Activated CD8-positive, alpha-beta T cell treated with anti-CD3 and anti-CD28 coated beads, Interleukin-2, amount 10 ng/mL, durations not matched to agents 7 days and 5 days (primary cell): Measurements from ENCODE around the gene BAIAP2L2. TPM values are rescaled to one million over a fixed set of nuclear protein-coding genes. Genes with fewer than 3 reads are reported as not detected.
"Not testable (repeated sequence)": the region's sequence is repeated elsewhere in the genome, so short reads cannot be mapped to it uniquely, and the experiment has no call there.

Experiments used
- ATAC-seq: fragments of 150-1000 bp; cut with Tn5 transposase; one replicate; pipeline ENCODE4 v1.10.0; 2021; ENCODE audit warnings: moderate library complexity
- CTCF ChIA-PET: fragments of 350-600 bp; sonication (Branson Sonifier 250); formaldehyde crosslinking; loops from one replicate; lab custom pipeline; 2021; ENCODE audit warnings: antibody characterized with exemption; lab: Charles Lee
- POLR2A ChIA-PET: fragments of 350-600 bp; sonication (Branson Sonifier 250); formaldehyde crosslinking; loops from one replicate; lab custom pipeline; 2021; ENCODE audit warnings: antibody characterized with exemption; lab: Charles Lee
- DNase-seq: peaks from one replicate; pipeline ENCODE4 v3.0.0-alpha.2; 2020
- H3K27ac Mint-ChIP-seq: one replicate; pipeline ENCODE4 v1.8.0; 2021; ENCODE audit warnings: mild to moderate bottlenecking, mixed read lengths
- H3K27me3 Mint-ChIP-seq: one replicate; pipeline ENCODE4 v1.8.0; 2021; ENCODE audit warnings: low read depth, mixed read lengths
- H3K36me3 Mint-ChIP-seq: one replicate; pipeline ENCODE4 v1.8.0; 2021; ENCODE audit warnings: low read depth, mixed read lengths
- H3K4me1 Mint-ChIP-seq: one replicate; pipeline ENCODE4 v1.8.0; 2021; ENCODE audit warnings: low read depth, mixed read lengths
- H3K4me3 Mint-ChIP-seq: one replicate; pipeline ENCODE4 v1.8.0; 2021; ENCODE audit warnings: mild to moderate bottlenecking, mixed read lengths
- H3K9me3 Mint-ChIP-seq: one replicate; pipeline ENCODE4 v1.8.0; 2022; ENCODE audit warnings: mixed read lengths; ENCODE audit not compliant: insufficient read depth
- total RNA-seq, 2 experiments: library from RNA; stranded (reverse); gene quantifications; one replicate each; pipeline ENCODE4 v1.2.3, GENCODE V29; 2021

The BAIAP2L2 gene
- total RNA-seq, 2 experiments from 2014 or later: 0.47 to 0.58 TPM

DNA sequence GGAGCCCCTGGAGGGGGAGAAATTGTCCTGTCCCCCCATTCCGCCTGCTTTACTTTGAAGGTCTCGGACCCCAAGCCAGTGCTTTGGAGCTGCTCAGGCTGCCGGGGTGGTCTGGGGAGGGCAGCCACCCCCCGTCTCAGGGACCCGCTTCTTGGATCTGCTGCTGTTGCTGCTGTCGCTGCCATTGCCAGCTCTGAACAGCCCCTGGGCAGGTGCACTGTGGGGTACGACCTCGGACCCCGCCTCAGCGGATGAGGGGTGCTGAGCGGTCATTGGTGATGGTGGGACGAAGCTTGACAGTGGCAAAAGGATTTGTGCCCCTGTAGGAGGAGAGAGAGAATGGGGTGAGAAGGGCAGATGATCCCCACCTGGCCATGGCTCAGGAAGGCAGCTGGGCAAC lies 25.4 kb downstream of the BAIAP2L2 start:
- Mint-ChIP-seq H3K4me3 (no peak overlapping the region), H3K9me3 (no peaks in the 10 kb centered on the region), H3K36me3 (no peaks in the 10 kb centered on the region), H3K27ac (no peak overlapping the region), H3K27me3 (peaks cover 17% of the 10 kb centered on the region), H3K4me1 (no peaks in the 10 kb centered on the region)
- CTCF ChIA-PET: no interaction called here
- no peak for ATAC-seq
- POLR2A ChIA-PET: no interaction called here
- no peak for DNase-seq

DNA sequence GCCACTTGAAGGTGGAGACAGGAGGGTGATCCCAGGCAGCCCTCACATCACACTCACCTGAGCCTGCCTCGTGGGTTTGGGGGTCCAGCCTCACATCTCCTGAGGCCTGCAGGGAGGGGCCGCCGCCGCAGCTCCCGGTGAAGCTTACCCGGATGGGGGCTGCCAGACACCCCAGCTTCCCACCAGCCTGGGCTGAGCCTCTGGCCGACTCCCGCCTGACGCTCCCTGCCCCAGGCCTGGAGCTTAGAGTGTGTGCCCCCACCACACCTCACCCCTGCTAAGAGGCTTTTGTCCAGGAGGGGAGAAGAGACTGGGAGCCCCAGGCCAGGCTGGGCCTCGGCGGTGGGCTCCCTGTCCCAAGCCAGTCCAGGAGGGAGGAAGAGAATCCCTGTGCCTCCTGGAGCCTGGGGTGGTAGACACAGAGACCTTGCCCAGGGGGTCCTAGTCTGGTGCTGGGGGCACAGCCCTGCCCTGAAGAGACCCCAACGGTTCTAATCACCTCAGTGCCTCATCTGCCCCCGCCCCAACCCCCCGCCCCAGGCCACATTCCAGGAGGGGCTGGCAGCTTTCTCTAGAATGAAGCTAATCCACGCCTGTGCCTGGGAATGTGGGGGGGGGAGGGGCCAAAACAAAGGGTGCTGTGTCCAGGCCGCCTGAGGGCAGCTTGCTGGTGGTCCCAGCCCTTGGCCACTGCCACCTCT lies 26.4 kb downstream of the BAIAP2L2 start, which contains the start of gene SLC16A8:
SLC16A8 (minus strand) TSS at position 254 of the 701 bp plus-strand sequence. CDS start 1,311 bp downstream, outside the sequence.
- Mint-ChIP-seq H3K36me3 (no peaks in the 10 kb centered on the region), H3K27ac (no peak within 1 kb of the TSS), H3K4me1 (no peaks in the 10 kb centered on the region), H3K9me3 (no peaks in the 10 kb centered on the region), H3K27me3 (peaks cover 20% of the 10 kb centered on the region), H3K4me3 (no peak within 1 kb of the TSS)
- ChIA-PET POLR2A (no interaction called here), CTCF (interaction anchor here (1.1 kb wide), 1 partner anchor 32 kb away, joined by 5 read pairs; no protein-coding TSS in a partner anchor)
- no peak for ATAC-seq
- no peak for DNase-seq

DNA sequence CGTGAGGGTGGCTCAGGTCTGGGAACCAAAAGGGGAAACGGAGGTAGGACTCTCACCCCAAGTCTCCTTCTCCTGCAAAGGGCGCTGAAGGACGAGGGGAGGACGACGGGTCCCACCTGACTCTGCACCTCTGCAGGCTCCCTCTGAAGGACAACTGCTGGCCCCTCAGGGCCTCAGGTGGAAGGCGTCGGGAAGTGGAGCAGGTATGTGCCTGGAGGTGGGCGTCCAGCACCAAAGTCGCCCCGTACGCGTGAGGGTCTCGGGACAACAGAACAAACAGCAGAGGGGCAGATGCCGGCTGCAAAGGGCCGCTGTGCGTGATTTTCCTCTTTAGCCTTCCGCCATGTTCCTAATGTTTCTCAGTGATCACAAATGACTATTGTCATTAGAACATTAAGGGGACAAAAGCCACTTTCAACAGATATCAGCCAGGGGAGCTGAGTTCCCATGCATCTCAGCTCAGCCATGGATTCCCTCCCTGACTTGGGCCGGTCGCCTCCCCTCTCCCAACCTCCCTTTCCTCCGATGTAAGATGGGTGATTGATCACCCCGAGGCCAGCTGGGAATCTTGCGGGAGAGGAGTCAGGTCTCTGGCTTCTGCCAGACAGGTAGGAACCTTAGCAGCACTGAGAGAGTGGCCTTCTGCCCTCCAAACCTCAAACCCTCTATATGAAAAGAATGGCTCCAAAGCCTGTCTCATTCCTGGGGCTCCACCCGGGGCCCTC lies 27.3 kb downstream of the BAIAP2L2 start:
- no peaks in the 10 kb centered on the region for H3K36me3 Mint-ChIP-seq
- DNase-seq (no peak), ATAC-seq (no peak)
- peaks cover 20% of the 10 kb centered on the region for H3K27me3 Mint-ChIP-seq
- no peak overlapping the region for H3K27ac Mint-ChIP-seq
- H3K4me3 Mint-ChIP-seq: no peak overlapping the region
- ChIA-PET CTCF (interaction anchor here (1.1 kb wide), 1 partner anchor 31 kb away, joined by 5 read pairs; no protein-coding TSS in a partner anchor), POLR2A (no interaction called here)
- no peaks in the 10 kb centered on the region for H3K9me3 Mint-ChIP-seq
- no peaks in the 10 kb centered on the region for H3K4me1 Mint-ChIP-seq

DNA sequence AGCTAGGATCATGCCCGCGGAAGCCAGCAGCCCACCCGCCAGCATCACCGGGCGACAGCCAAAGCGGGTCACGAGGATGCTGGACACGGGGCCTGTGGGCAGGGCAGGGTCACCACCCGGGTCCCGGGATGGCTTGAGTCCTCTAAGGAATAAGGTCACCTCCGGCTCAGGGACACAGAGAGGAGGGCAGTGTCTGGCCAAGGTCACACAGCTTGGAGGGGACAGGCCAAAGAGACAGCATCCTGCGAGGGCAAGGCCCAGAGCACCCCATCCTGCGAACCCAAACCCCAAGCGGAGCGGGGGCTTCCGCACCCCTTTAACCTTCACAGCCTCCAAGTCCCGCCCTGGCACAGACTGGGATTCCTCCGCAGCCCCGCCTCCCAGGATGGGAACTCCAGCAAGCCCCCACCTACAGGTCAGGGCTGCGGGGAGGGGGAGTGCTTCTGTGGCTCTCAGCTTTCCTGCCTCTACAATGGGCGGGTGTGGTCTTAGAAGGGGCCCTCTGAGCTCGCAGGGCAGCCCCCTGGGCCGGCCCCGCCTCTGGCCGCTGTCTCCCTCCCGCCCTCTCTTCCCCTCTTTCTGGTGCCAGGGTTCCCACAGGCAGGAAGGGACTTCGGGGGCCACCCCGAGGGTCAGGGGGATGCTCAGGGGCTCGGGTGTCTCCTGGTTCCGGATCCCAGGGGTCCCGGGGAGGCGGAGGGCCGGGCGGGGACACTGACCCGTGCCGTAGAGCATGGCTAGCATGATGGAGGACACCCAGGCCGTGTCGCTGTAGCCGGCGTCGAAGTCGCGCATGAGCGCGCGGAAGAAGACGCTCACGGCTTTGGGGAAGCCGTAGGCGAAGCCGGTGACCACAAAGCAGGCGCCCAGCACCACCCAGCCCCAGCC lies 28.3 kb downstream of the BAIAP2L2 start:
- H3K4me3 Mint-ChIP-seq: no peak overlapping the region
- no peaks in the 10 kb centered on the region for H3K4me1 Mint-ChIP-seq
- POLR2A ChIA-PET: no interaction called here
- no peak overlapping the region for H3K27ac Mint-ChIP-seq
- no peaks in the 10 kb centered on the region for H3K9me3 Mint-ChIP-seq
- H3K36me3 Mint-ChIP-seq: no peaks in the 10 kb centered on the region
- peaks cover 18% of the 10 kb centered on the region for H3K27me3 Mint-ChIP-seq
- no peak for DNase-seq
- CTCF ChIA-PET: no interaction called here
- no peak for ATAC-seq

DNA sequence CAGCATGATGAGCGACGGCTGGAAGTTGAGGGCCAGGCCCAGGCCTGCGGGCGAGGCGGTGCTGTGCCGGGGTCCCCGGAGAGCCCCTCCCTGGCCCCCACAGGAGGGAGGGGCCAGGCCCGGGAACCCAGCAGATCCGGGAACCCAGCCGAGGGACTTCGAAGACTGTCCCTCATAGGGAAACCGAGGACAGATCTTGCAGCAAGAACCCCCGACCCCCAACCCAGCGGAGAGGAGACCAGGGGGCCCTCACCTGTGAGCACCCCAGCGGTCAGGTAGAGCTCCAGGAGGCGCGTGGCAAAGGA lies 28.9 kb downstream of the BAIAP2L2 start:
- H3K27me3 Mint-ChIP-seq: peaks cover 18% of the 10 kb centered on the region
- no peaks in the 10 kb centered on the region for H3K36me3 Mint-ChIP-seq
- H3K4me3 Mint-ChIP-seq: no peak overlapping the region
- CTCF ChIA-PET: no interaction called here
- no peak for DNase-seq
- H3K27ac Mint-ChIP-seq: no peak overlapping the region
- no peaks in the 10 kb centered on the region for H3K9me3 Mint-ChIP-seq
- ATAC-seq: no peak
- POLR2A ChIA-PET: no interaction called here
- no peaks in the 10 kb centered on the region for H3K4me1 Mint-ChIP-seq

DNA sequence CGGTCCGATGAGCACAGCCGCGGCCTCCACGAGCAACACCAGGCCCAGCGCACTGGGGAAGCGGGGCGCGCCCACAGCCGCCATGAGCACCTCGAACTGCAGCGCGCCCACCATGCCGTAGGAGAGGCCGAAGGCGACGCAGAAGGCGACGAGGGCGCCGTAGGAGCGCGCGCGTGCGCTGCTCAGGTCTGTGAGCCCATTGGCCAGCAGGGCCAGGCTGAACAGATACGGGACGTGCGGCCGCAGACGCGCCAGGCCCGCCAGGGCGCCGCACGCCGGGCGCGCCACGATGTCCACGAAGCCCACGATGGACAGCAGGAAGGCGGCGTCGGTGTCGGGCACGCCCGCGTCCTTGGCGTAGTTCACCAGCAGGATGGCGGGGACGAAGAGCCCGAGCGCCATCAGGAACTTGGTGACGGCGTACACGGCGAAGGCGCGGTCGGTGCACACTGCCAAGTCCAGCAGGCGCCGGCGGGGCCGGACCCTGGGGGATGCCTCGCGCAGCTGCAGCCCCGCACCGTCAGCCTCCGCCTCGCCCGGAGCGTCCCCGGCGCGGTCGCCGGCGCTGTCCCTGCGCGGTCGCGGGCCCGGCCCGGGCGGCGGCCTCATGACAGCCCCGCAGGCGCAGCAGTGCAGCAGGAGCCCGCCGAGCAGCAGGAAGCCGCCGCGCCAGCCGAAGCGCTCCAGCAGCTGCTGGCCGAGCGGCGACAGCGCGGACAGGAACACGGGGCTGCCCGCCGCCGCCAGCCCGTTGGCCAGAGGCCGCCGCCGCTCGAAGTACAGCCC lies 29.4 kb downstream of the BAIAP2L2 start:
- Mint-ChIP-seq H3K9me3 (no peaks in the 10 kb centered on the region), H3K27me3 (peaks cover 18% of the 10 kb centered on the region), H3K4me1 (no peaks in the 10 kb centered on the region), H3K27ac (no peak overlapping the region), H3K4me3 (no peak overlapping the region), H3K36me3 (no peaks in the 10 kb centered on the region)
- ATAC-seq (peak; percentile 47), DNase-seq (no peak)
- ChIA-PET POLR2A (no interaction called here), CTCF (no interaction called here)

DNA sequence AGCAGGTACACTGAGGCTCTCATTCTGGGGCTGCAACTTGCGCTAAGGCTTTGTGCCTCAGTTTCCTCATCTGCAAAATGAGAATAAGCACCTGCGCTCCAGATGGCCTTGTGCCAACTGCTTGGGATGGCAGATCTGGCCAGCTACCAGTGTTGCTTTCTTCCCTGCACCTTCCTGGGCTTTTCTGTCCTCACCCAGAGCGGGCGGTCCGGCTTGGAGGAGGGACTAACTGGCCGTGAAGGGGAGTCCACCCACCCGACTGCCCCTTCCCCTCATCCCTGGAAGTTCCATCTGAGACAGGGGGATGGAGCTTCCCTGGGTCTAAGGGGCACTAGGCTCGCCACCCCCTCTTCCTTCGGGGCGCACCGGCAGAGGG lies 30.0 kb downstream of the BAIAP2L2 start:
- Mint-ChIP-seq H3K27me3 (peaks cover 18% of the 10 kb centered on the region), H3K4me3 (no peak overlapping the region), H3K27ac (no peak overlapping the region), H3K9me3 (no peaks in the 10 kb centered on the region), H3K36me3 (no peaks in the 10 kb centered on the region), H3K4me1 (no peaks in the 10 kb centered on the region)
- ATAC-seq: no peak
- DNase-seq: no peak
- ChIA-PET CTCF (no interaction called here), POLR2A (no interaction called here)

DNA sequence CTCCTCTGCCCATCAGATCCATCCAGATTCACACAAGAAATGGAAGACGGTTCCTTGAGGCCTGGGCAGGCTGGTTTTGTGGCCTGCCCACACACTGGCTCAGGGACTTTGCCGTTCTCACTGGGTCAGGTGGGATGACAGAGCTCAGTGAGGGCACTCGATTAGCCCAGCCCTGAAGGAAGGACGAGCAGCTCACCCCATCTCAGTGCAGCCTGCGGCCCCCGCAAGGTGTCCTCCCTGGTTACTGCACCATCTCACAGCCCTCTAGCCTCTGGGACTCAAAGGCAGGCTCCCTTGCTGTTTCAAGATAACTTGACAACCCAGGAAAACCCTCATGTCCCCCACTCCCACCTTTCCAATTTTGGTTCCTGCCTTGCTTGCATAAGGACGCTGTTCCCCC lies 30.7 kb downstream of the BAIAP2L2 start:
- H3K27ac Mint-ChIP-seq: no peak overlapping the region
- no peaks in the 10 kb centered on the region for H3K9me3 Mint-ChIP-seq
- H3K4me1 Mint-ChIP-seq: no peaks in the 10 kb centered on the region
- no peak for ATAC-seq
- no peak overlapping the region for H3K4me3 Mint-ChIP-seq
- DNase-seq: no peak
- CTCF ChIA-PET: no interaction called here
- H3K27me3 Mint-ChIP-seq: peaks cover 18% of the 10 kb centered on the region
- POLR2A ChIA-PET: no interaction called here
- no peaks in the 10 kb centered on the region for H3K36me3 Mint-ChIP-seq

DNA sequence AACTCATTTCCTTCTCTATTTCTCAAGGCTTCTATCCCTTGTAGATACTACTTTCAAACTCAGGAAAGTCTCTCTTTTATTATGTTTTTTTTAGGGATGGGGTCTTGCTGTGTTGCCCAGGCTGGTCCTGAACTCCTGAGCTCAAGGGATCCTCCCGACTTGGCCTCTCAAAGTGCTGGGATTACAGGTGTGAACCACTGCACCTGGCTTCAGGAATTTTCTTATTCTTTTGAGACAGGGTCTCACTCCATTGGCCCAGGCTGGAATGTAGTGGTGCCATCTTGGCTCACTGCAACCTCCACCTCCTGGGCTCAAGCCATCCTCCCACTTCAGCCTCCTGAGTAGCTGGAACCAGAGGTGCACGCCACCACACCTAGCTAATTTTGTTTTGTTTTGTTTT lies 31.3 kb downstream of the BAIAP2L2 start:
- H3K4me3 Mint-ChIP-seq, DNase-seq, H3K4me1 Mint-ChIP-seq, ATAC-seq, H3K36me3 Mint-ChIP-seq, POLR2A ChIA-PET, CTCF ChIA-PET, H3K27ac Mint-ChIP-seq, H3K9me3 Mint-ChIP-seq: not testable (repeated sequence)
- H3K27me3 Mint-ChIP-seq: peaks cover 18% of the 10 kb centered on the region

DNA sequence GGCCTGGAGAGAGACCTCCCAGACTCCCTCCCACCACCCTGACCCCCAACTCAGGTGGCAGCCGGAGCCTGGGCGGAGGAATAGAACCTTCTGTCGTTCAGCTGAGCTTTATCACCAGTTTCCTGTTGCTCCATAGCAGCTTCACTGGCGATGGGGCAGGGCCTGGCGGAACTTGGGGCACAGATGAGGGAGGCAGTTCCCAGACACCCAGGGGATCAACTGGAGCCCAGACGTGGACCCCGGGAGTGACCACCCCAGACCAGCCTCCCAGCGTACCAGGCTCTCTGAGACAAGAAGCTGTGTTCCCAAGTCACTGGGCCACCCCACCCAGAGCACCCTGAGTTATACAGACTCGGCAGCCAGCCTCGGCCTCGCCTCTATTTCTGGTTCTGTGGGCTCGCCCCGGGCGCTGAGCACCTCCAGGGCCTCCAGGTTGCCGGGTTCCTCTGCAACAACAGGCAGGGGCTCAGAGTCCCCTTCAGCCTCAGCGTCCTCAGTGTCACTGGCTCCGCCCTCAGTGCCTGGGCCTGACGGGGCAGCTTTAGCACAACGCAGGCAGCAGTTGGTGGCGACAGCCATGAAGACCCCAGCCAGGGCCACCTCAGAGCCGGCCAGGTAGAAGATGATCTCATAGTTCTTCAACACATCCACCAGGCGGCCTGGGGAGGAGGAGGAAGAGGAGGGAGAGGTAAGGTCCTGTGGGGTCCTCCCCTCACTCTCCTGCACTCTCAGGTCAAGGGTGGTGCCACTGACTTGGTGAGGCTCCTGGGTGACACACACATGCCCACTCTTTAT lies 32.2 kb downstream of the BAIAP2L2 start:
- Mint-ChIP-seq H3K36me3 (peaks cover 2% of the 10 kb centered on the region), H3K9me3 (no peaks in the 10 kb centered on the region), H3K4me1 (no peaks in the 10 kb centered on the region), H3K4me3 (no peak overlapping the region), H3K27ac (no peak overlapping the region), H3K27me3 (peaks cover 18% of the 10 kb centered on the region)
- ATAC-seq (no peak), DNase-seq (no peak)
- CTCF ChIA-PET: no interaction called here
- POLR2A ChIA-PET: interaction anchor here (0.6 kb wide), 1 partner anchor 77 kb away, joined by 3 read pairs; no protein-coding TSS in a partner anchor

DNA sequence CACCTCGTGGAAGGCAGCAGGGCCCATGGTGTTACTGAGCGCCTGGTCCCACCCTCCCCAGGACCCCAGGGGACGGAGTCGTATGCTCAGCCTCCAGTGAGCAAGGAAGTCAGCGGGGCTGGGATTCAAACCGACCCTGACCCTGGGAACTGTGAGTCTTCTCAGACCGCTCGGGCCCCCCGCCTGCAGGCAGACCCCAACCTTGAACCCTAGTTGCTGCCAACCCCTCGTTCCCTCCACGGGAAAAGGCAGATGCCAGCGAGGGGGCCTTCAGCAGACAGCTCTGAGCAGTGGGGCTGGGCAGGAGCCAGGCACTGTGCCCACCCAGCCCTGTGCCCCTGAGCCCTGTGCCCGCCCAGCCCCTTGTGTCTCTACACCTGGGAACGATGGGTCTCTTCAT lies 32.9 kb downstream of the BAIAP2L2 start:
- ChIA-PET POLR2A (no interaction called here), CTCF (no interaction called here)
- Mint-ChIP-seq H3K27ac (no peak overlapping the region), H3K9me3 (no peaks in the 10 kb centered on the region), H3K4me3 (no peak overlapping the region), H3K27me3 (peaks cover 18% of the 10 kb centered on the region), H3K36me3 (peaks cover 2% of the 10 kb centered on the region), H3K4me1 (no peaks in the 10 kb centered on the region)
- DNase-seq (no peak), ATAC-seq (no peak)
